Spleen (tissue), 11 donors: ENCODE data around the gene MRPS7. TPM values are rescaled to one million over a fixed set of nuclear protein-coding genes. Genes with fewer than 3 reads are reported as not detected.
"Not testable (repeated sequence)": the region's sequence is repeated elsewhere in the genome, so short reads cannot be mapped to it uniquely, and the experiment has no call there.

ENCODE experiments used
- DNase-seq: peaks from one replicate; pipeline ENCODE4 v3.0.0-alpha.2; 2020
- H3K27ac ChIP-seq, 8 donors: fragments of 200-600 bp; sonication (generic) in 7 of 8; 1 replicate in 4 of 8; 2 replicates in 4 of 8; pipeline versions ENCODE4 v1.5.0 to v1.8.0; 2016 to 2021; ENCODE audit warnings: inconsistent platforms in 4 of 8, mild to moderate bottlenecking in 4 of 8, moderate library complexity in 1 of 8
- H3K27me3 ChIP-seq, 7 donors: fragments of 200-600 bp; sonication (generic) in 6 of 7; replicated peaks in 1 of 7; 1 replicate in 4 of 7; 2 replicates in 3 of 7; pipeline versions ENCODE4 v1.5.0 to v1.8.0; 2016 to 2021; ENCODE audit warnings: inconsistent platforms in 3 of 7, mild to moderate bottlenecking in 1 of 7
- H3K36me3 ChIP-seq, 6 donors: fragments of 200-600 bp; sonication (generic) in 5 of 6; 1 replicate in 4 of 6; 2 replicates in 2 of 6; pipeline versions ENCODE4 v1.5.0 to v1.8.0; 2016 to 2021; ENCODE audit warnings: inconsistent platforms in 2 of 6
- H3K4me1 ChIP-seq, 6 donors: fragments of 200-600 bp; sonication (generic) in 5 of 6; 1 replicate in 3 of 6; 2 replicates in 3 of 6; pipeline versions ENCODE4 v1.5.0 to v1.8.0; 2016 to 2021; ENCODE audit warnings: inconsistent platforms in 3 of 6
- H3K4me3 ChIP-seq, 8 donors: fragments of 200-600 bp; sonication (generic) in 7 of 8; 1 replicate in 4 of 8; 2 replicates in 4 of 8; pipeline versions ENCODE4 v1.5.0 to v1.8.0; 2016 to 2021; ENCODE audit warnings: inconsistent platforms in 4 of 8, mild to moderate bottlenecking in 4 of 8, moderate library complexity in 2 of 8
- H3K9me3 ChIP-seq, 8 donors: fragments of 200-600 bp; sonication (generic) in 7 of 8; 1 replicate in 4 of 8; 2 replicates in 4 of 8; pipeline versions ENCODE4 v1.5.0 to v1.8.0; 2016 to 2021; ENCODE audit warnings: inconsistent platforms in 4 of 8
- CTCF ChIP-seq, 11 experiments: fragments of 200-600 bp in 7 of 11; fragments of 450-650 bp in 4 of 11; sonication (generic) in 4 of 11; IDR thresholded peaks in 8 of 11; conservative IDR thresholded peaks in 3 of 11; 1 replicate in 7 of 11; 2 replicates in 4 of 11; pipeline versions ENCODE4 v1.4.0 to v1.8.0; 2016 to 2021; ENCODE audit warnings: antibody characterized with exemption in 11 of 11, inconsistent platforms in 4 of 11, mild to moderate bottlenecking in 1 of 11
- POLR2A ChIP-seq, 3 donors: fragments of 450-650 bp; IDR thresholded peaks; one replicate each; pipeline ENCODE4 v1.5.1; 2017; ENCODE audit warnings: antibody characterized with exemption in 3 of 3, mild to moderate bottlenecking in 1 of 3
- POLR2AphosphoS5 ChIP-seq, 3 donors: sonication (generic); formaldehyde crosslinking; IDR thresholded peaks; one replicate each; pipeline ENCODE4 v1.5.1; 2017; ENCODE audit warnings: antibody characterized with exemption in 3 of 3
- whole genome bisulfite sequencing, 5 donors: extraction: QIAGEN DNeasy Blood & Tissue Kit in 3 of 5; methylation state at CpG; one replicate each; pipeline versions ENCODE4 v1.1.5 to v1.1.7; 2013 to 2018; 5-methylcytosine and 5-hydroxymethylcytosine counted together
- intact Hi-C: fragments of 100-400 bp; cut with DNase I; formaldehyde crosslinking; loops from one replicate; pipeline ENCODE4 v1.15.0; 2023; ENCODE audit warnings: low total_unique reads
- polyA plus RNA-seq, 3 donors: library from polyadenylated mRNA; stranded (reverse); fragments of 200-250 nt; gene quantifications; one replicate each; pipeline ENCODE4 v1.2.1, GENCODE V29; 2013
- total RNA-seq, 7 donors: library from RNA; depleted of rRNA in 3 of 7; stranded (reverse); fragments of >200 nt in 3 of 7; fragmentation: NEBNext Ultra II Directional in 4 of 7; extraction: Animal tissue kit (Norgen Biotek cat#: 25700) in 4 of 7; gene quantifications; one replicate each; pipeline versions ENCODE4 v1.1.0 to v1.2.1, GENCODE V29; 2016 to 2021
- donor health status: healthy with polysubstance abuse.
- donor health status: DM: no; HTN: no; CAD: no; lungs with moderate emphysema.
- donor health status: DM: no; HTN: no; CAD: no.
- donor health status: Bipolar disorder and iron deficiency.
- donor health status: healthy.
- donor health status: DM: no; HTN: no; CAD: no.
- donor health status: DM: yes; HTN: yes; CAD: no.

Gene MRPS7
- total and polyA plus RNA-seq, 10 donors, result 32.2 to 62.7 (median 36.0) TPM

GRCh38 chr17:75289115-75289831 lies 27.6 kb downstream of the MRPS7 start, which contains the start of gene SLC25A19:
SLC25A19 (minus strand) TSS chr17:75289433; CDS start chr17:75286764, 2,669 bp downstream.
- TF ChIP-seq CTCF (IDR thresholded peaks at IDR 0.05 in 8 of 11, conservative IDR thresholded peaks at IDR 0.05 in 3 of 11) (peak in 9 of 11 experiments; percentile 14 to 61 (median 34)), POLR2A (IDR thresholded peaks at IDR 0.05) (peak; percentile 35 to 98 (median 89)), POLR2AphosphoS5 (IDR thresholded peaks at IDR 0.05) (peak; percentile 96 to 99 (median 97))
- H3K27me3 ChIP-seq, result no peaks in the 10 kb centered on the region
- intact Hi-C loops, result no loop called here
- no peaks in the 10 kb centered on the region for H3K9me3 ChIP-seq
- H3K4me3 ChIP-seq, result peak within 1 kb of the TSS; percentile 56 to 95 (median 88)
- H3K27ac ChIP-seq, result peak within 1 kb of the TSS; percentile 93 to 99 (median 98)
- 0 to 1% (median 0%) methylated on average over 34 to 65 of the region's 65 CpGs for WGBS, 5 donors
- peaks cover 0 to 23% (median 12%) of the 10 kb centered on the region in 6 donors for H3K36me3 ChIP-seq
- DNase-seq, result peak; percentile 99
- peaks cover 10 to 68% (median 33%) of the 10 kb centered on the region in 6 donors for H3K4me1 ChIP-seq

- intact Hi-C loops, result no loop called here
- 0 to 3% (median 1%) methylated on average over 26 of the region's 26 CpGs for WGBS, 5 donors
- DNase-seq, result peak; percentile 90
- Histone ChIP-seq H3K27me3 (no peaks in the 10 kb centered on the region), H3K4me1 (peaks cover 17 to 74% (median 39%) of the 10 kb centered on the region in 6 donors), H3K36me3 (peaks cover 0 to 18% (median 12%) of the 10 kb centered on the region in 6 donors), H3K9me3 (no peaks in the 10 kb centered on the region), H3K4me3 (peak overlapping the region; percentile 56 to 95 (median 88)), H3K27ac (peak overlapping the region; percentile 93 to 99 (median 98))
- no peak for TF ChIP-seq POLR2AphosphoS5 (IDR thresholded peaks at IDR 0.05)
- peak in 1 of 3 donors; percentile 45 for TF ChIP-seq POLR2A (IDR thresholded peaks at IDR 0.05)
- peak in 7 of 11 experiments; percentile 9 to 59 (median 39) for TF ChIP-seq CTCF (IDR thresholded peaks at IDR 0.05 in 8 of 11, conservative IDR thresholded peaks at IDR 0.05 in 3 of 11)
Observed at GRCh38 chr17:75289832-75290337, 28.2 kb downstream of the MRPS7 start.

- WGBS, 5 donors, result 65 to 86% (median 72%) methylated on average over 16 of the region's 16 CpGs
- H3K9me3 ChIP-seq, intact Hi-C loops, H3K27me3 ChIP-seq, H3K36me3 ChIP-seq, H3K4me3 ChIP-seq: not testable (repeated sequence)
- H3K27ac ChIP-seq, result peak overlapping the region in 7 of 8 donors; percentile 23 to 98 (median 91)
- peak; percentile 81 for DNase-seq
- H3K4me1 ChIP-seq, result peaks cover 28 to 89% (median 60%) of the 10 kb centered on the region in 6 donors
Observed at GRCh38 chr17:75292810-75293448, 31.2 kb downstream of the MRPS7 start.

- Histone ChIP-seq H3K36me3 (no peaks in the 10 kb centered on the region), H3K4me1 (peaks cover 19 to 86% (median 45%) of the 10 kb centered on the region in 6 donors), H3K4me3 (peak overlapping the region in 2 of 8 donors; percentile 1 to 46), H3K9me3 (no peaks in the 10 kb centered on the region), H3K27me3 (no peaks in the 10 kb centered on the region), H3K27ac (peak overlapping the region; percentile 76 to 98 (median 91))
- 27 to 41% (median 31%) methylated on average over 8 of the region's 8 CpGs for WGBS, 5 donors
- peak in 1 of 11 experiments; percentile 15 for TF ChIP-seq CTCF (IDR thresholded peaks at IDR 0.05 in 8 of 11, conservative IDR thresholded peaks at IDR 0.05 in 3 of 11)
- peak in 1 of 3 donors; percentile 80 for TF ChIP-seq POLR2AphosphoS5 (IDR thresholded peaks at IDR 0.05)
- peak in 2 of 3 donors; percentile 47 to 72 for TF ChIP-seq POLR2A (IDR thresholded peaks at IDR 0.05)
- intact Hi-C loops, result no loop called here
- DNase-seq, result no peak
Observed at GRCh38 chr17:75295201-75296158, 33.8 kb downstream of the MRPS7 start.
